Measurements from ENCODE around the gene MSANTD7.
A peak's percentile ranks its signal among the peaks of the same experiment; 100 is the strongest.
"Not testable (repeated sequence)": the region's sequence is repeated elsewhere in the genome, so short reads cannot be mapped to it uniquely, and the experiment has no call there.

MSANTD7 gene

GRCh38 chr10:14838582-14839304 is 637 bp downstream of the MSANTD7 start:
- no peak for DNase-seq

- DNase-seq, result no peak
Observed at GRCh38 chr10:14839305-14839695, 1.2 kb downstream of the MSANTD7 start.

GRCh38 chr10:14840178-14840577 is 2.1 kb downstream of the MSANTD7 start:
- DNase-seq, result no peak

- no peak for DNase-seq
Observed at GRCh38 chr10:14843327-14843988, 5.4 kb downstream of the MSANTD7 start.

- no peak for DNase-seq
Observed at GRCh38 chr10:14844948-14845347, 6.8 kb downstream of the MSANTD7 start.

GRCh38 chr10:14852236-14852635 is 14.1 kb downstream of the MSANTD7 start:
- no peak for DNase-seq

GRCh38 chr10:14855453-14855852 is 17.3 kb downstream of the MSANTD7 start:
- no peak for DNase-seq

- no peak for DNase-seq
Observed at GRCh38 chr10:14858338-14858960, 20.3 kb downstream of the MSANTD7 start.

- no peak for DNase-seq
Observed at GRCh38 chr10:14859043-14859442, 20.9 kb downstream of the MSANTD7 start.

- no peak for DNase-seq
Observed at GRCh38 chr10:14859775-14860174, 21.7 kb downstream of the MSANTD7 start.

- no peak for DNase-seq
Observed at GRCh38 chr10:14860791-14861190, 22.7 kb downstream of the MSANTD7 start.

- not testable (repeated sequence) for DNase-seq
Observed at GRCh38 chr10:14864466-14864865, 26.4 kb downstream of the MSANTD7 start.

- DNase-seq, result not testable (repeated sequence)
Observed at GRCh38 chr10:14864871-14865270, 26.8 kb downstream of the MSANTD7 start.

- peak; percentile 65 for DNase-seq
Observed at GRCh38 chr10:14873090-14873760, 35.1 kb downstream of the MSANTD7 start.

- no peak for DNase-seq
Observed at GRCh38 chr10:14875941-14876340, 37.8 kb downstream of the MSANTD7 start.

GRCh38 chr10:14876764-14877163 is 38.7 kb downstream of the MSANTD7 start:
- DNase-seq, result no peak

- DNase-seq, result peak; percentile 96
Observed at GRCh38 chr10:14878266-14879123, 40.4 kb downstream of the MSANTD7 start, which contains the start of gene SUV39H2. Gene SUV39H2, plus strand, starts transcription at chr10:14878866. Its CDS starts 23 bp downstream, at chr10:14878889.

GRCh38 chr10:14879124-14879927 is 41.2 kb downstream of the MSANTD7 start:
- DNase-seq, result peak; percentile 23

GRCh38 chr10:14879928-14880193 is 41.8 kb downstream of the MSANTD7 start:
- DNase-seq, result no peak

GRCh38 chr10:14880229-14880628 is 42.1 kb downstream of the MSANTD7 start:
- no peak for DNase-seq

- DNase-seq, result no peak
Observed at GRCh38 chr10:14884082-14884481, 46.0 kb downstream of the MSANTD7 start.

Data from fibroblast of upper back skin (primary cell).